Esophagus muscularis mucosa (tissue), 3 donors: Measurements from ENCODE around the gene ZNF138.

Experiments
- CTCF ChIP-seq, 3 experiments: fragments of 200-600 bp in 2 of 3; fragments of 450-650 bp in 1 of 3; sonication (generic) in 2 of 3; IDR thresholded peaks; one replicate each; pipeline ENCODE4 v1.5.1; 2017 to 2019; ENCODE audit warnings: antibody characterized with exemption in 3 of 3, mild to moderate bottlenecking in 2 of 3, moderate library complexity in 1 of 3
- POLR2A ChIP-seq: fragments of 450-650 bp; IDR thresholded peaks from one replicate; pipeline ENCODE4 v1.6.1; 2017; ENCODE audit warnings: antibody characterized with exemption, moderate library complexity, mild to moderate bottlenecking, low read depth
- POLR2AphosphoS5 ChIP-seq, 2 donors: sonication (generic); formaldehyde crosslinking; IDR thresholded peaks; one replicate each; pipeline ENCODE4 v1.6.1; 2017; ENCODE audit warnings: antibody characterized with exemption in 2 of 2

GRCh38 chr7:64879086-64879730 lies 85.0 kb downstream of the ZNF138 start:
- TF ChIP-seq POLR2A (no peak), CTCF (IDR thresholded peaks at IDR 0.05) (no peak), POLR2AphosphoS5 (IDR thresholded peaks at IDR 0.05) (no peak)
